MG63 (cell line): ENCODE measurements around the gene ARHGEF12. TPM values are rescaled to one million over a fixed set of nuclear protein-coding genes. Genes with fewer than 3 reads are reported as not detected.

Experiments used
- DNase-seq: peaks from one replicate; pipeline ENCODE4 v3.0.0-alpha.2; 2020
- H3K27me3 ChIP-seq: fragments of 250-450 bp; sonication (Bioruptor Pico); 2 replicates; pipeline ENCODE4 v1.5.1; 2020; ENCODE audit warnings: mild to moderate bottlenecking, moderate library complexity
- H3K36me3 ChIP-seq: fragments of 250-450 bp; sonication (Bioruptor Pico); 2 replicates; pipeline ENCODE4 v1.5.1; 2020; ENCODE audit warnings: mild to moderate bottlenecking, moderate library complexity
- H3K4me3 ChIP-seq: fragments of 250-450 bp; sonication (Bioruptor Pico); 2 replicates; pipeline ENCODE4 v1.5.1; 2020; ENCODE audit warnings: mild to moderate bottlenecking, moderate library complexity
- H3K9me3 ChIP-seq: fragments of 250-450 bp; sonication (Bioruptor Pico); 2 replicates; pipeline ENCODE4 v1.5.1; 2020; ENCODE audit warnings: mild to moderate bottlenecking, moderate library complexity
- total RNA-seq: library from RNA; depleted of rRNA; stranded (reverse); fragments of >200 nt; shearing (Covaris generic); gene quantifications from 2 replicates; pipeline ENCODE4 v1.2.3, GENCODE V29; 2014; ENCODE audit warnings: low replicate concordance

Gene ARHGEF12
- total RNA-seq, 1 experiment from 2014 or later, result 28.1 TPM

DNA sequence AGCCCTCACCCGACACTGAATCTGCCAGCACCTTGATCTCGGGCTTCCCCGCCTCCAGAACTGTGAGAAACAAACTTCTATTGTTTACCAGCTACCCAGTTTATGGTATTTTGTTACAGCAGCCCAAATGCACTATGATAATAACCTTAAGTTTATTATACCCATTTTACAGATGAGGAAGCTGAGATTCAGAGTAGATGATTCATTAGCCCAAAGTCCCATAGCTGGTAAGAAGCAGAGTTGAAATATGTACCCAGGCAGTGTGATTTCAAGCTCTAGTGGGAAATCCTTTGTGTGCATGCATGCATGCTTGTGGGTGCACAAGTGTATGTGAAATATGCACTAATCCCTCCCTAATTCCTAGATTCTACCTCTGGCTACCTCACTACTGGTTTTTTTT is 183.3 kb downstream of the ARHGEF12 start:
- no peak for DNase-seq
- Histone ChIP-seq H3K36me3 (no peaks in the 10 kb centered on the region), H3K9me3 (no peaks in the 10 kb centered on the region), H3K4me3 (no peak overlapping the region), H3K27me3 (no peaks in the 10 kb centered on the region)

DNA sequence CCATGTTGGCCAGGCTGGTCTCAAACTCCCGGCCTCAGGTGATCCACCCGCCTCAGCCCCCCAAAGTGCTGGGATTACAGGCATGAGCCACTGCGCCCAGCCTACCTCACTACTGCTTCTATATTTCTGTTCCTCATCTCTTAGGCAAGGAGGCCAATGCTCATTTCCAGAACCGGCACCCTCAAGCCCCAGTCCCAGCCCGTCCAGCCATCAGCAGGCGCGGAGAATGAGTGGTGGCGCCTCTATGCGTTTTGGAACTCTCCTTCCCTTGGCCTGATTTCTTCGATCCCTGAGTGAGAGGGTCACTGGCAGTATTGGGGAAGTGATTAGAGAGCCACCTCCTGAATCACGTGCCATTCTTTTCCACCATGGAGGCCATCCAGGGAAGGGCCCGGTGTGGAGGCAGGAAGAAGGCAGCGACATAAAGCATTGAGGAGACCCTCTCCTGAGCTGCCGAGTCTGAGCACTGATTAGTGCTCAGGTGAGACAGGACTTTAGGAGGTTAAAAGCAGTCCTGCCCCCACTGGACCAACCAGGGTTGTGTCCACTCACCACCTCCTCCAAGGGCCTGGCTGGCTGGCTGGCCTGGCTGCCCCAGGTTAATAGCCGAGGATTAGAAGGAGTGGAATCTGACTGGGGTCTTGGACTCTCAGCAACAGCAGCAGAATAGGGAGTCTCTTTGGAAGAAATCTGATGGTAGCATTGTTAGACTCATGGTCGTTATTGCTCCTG is 184.0 kb downstream of the ARHGEF12 start:
- no peaks in the 10 kb centered on the region for H3K36me3 ChIP-seq
- DNase-seq, result no peak
- no peaks in the 10 kb centered on the region for H3K9me3 ChIP-seq

DNA sequence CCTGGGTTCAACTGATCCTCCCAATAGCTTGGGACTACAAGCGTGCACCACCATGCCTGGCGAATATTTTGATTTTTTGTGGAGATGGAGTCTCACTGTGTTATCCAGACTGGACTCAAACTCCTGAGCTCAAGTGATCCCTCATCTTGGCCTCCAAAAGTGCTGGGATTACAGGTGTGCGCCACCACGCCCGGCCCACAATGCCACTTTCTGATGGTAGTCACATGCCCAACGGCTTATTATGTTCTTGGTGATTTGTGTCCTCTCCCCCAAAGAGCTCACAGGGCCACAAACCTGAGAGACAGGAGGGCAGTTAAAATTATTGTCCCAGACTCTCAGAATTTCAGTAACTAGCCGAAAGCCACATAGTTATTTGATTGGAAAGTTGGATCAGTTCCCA is 185.0 kb downstream of the ARHGEF12 start:
- H3K9me3 ChIP-seq, result no peaks in the 10 kb centered on the region
- H3K4me3 ChIP-seq, result no peak overlapping the region
- no peak for DNase-seq
- no peaks in the 10 kb centered on the region for H3K36me3 ChIP-seq
- no peaks in the 10 kb centered on the region for H3K27me3 ChIP-seq

More for the DNA sequence above, 184.0 kb downstream of the ARHGEF12 start:
- H3K4me3 ChIP-seq, result no peak overlapping the region
- H3K27me3 ChIP-seq, result no peaks in the 10 kb centered on the region

DNA sequence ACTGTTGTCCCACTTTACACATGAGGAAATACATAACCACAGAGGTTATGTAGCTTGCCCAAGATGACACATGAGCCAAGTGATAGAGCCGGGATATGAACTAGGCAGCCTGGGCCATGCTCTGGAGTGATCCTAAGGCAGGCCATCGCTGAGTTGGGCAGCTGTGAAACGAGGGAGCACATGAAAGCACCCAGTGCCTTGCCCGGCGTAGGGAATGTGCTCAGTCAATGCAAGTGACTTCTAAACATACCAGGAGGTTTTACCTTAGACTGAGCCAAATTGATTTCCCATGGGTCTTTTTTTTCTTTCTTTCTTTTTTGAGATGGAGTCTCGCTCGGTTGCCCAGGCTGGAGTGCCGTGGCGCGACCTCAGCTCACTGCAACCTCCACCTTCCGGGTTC is 185.8 kb downstream of the ARHGEF12 start:
- Histone ChIP-seq H3K4me3 (no peak overlapping the region), H3K9me3 (no peaks in the 10 kb centered on the region), H3K36me3 (no peaks in the 10 kb centered on the region), H3K27me3 (no peaks in the 10 kb centered on the region)
- no peak for DNase-seq

DNA sequence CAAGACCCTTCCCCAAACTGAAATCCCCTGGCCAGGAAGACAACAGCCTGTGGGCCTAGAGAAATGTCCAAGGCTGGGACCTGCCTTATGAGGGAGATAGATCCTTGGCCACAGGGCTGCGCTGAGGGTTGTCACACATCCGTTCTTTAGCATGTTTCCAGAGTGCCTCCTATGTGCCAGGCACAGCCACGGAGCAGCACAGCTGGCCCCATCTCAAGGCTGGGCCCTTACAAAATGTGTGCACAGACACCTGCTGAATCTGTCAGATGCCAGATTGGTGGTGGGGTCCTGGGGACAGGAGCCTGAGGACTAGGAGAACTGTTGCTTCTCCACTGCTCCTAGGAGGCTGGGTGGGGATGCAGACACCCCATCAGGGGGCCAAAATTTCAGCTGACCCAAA is 186.5 kb downstream of the ARHGEF12 start:
- Histone ChIP-seq H3K36me3 (no peaks in the 10 kb centered on the region), H3K27me3 (no peaks in the 10 kb centered on the region), H3K9me3 (no peaks in the 10 kb centered on the region), H3K4me3 (no peak overlapping the region)
- no peak for DNase-seq

DNA sequence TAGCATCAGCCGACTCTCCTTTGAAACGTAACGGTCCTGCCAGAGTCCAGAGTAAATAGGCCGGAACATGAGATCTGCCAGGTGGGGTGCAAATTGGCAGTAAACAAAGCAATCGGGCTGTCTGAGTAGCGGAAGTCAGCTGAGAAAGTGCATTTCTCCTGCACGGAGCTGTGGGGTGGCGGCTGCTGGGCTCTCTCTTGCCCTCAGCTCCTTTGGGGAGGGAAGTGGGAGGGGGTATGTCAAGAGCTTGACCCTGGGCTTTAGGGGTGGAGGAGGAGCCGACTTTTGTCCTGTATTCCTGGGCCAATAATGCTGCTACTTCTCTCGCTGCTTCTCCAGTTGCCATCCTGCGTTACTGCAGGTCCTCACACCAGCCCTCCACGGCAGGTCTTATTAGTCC is 187.0 kb downstream of the ARHGEF12 start:
- H3K36me3 ChIP-seq, result no peaks in the 10 kb centered on the region
- no peak for DNase-seq
- no peaks in the 10 kb centered on the region for H3K9me3 ChIP-seq
- H3K4me3 ChIP-seq, result no peak overlapping the region
- H3K27me3 ChIP-seq, result no peaks in the 10 kb centered on the region

DNA sequence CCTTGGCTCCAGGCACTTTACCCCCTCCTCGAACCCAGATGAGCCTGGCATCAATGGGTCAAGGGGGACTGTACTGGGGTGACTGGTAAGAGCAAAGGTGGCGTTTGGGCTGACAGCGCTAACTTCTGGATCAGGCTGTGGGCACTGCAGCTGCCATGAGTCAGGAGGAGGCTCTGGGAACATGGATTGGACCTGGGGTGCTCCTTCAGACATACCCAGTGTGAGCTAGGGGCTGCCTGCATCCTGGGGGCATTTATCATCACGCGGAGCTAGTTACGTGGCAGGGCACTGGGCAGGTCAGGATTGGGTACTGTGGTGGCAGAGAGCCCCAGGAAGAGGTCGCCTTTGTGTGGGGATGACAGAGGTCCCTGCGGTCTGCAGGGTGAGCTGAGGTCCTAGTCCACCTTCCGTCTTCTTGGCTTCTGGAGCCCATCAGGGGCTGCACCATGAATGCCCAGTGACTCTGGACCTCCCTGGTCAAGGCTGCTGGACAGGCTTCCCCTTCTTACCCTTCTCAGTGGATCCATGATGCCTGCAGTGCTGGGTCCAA is 188.4 kb downstream of the ARHGEF12 start:
- Histone ChIP-seq H3K4me3 (no peak overlapping the region), H3K27me3 (no peaks in the 10 kb centered on the region)

DNA sequence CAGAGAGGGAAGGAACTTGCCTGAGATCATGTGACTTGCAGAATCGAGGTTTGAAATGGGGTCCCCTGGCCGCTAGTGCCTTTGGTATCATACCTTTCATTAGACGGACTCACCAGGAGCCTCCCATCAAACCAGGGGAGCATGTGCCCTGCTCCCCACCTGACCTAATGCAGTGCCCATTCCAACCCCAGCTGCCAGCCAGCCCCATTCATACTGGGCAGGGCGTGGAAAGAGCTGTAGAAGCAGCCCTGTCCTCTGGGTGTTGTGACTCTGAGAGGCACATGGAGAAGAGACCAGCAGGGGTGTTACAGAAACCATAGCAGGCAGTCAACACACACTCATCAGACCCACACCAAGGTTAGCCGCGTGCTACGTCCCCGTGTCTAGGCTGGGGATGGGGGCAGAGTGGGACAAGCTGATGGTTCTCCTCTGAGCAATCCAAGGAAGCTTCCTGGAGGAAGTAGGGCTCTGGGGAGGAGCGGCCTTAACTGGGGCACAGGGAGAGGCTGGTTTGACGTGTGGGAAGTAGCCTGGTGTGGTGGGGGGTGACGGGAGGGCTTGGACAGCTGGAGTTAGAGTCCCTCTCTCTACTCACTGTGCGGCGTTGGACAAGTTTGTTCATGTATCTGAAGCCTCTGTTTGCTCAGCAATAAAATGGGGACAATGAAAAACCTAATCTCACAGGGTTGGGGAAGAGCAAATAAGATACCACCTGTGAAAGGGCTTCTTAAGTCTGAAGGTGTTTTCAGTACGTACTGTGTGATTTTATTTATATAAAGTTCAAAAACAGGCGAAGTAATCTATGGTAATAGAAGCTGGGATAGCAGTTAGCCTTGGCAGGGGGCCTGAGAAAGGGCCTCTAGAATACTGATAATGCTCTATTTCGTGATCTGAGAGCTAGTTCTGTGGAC is 189.3 kb downstream of the ARHGEF12 start:
- H3K9me3 ChIP-seq, result no peaks in the 10 kb centered on the region
- no peak overlapping the region for H3K4me3 ChIP-seq
- H3K27me3 ChIP-seq, result no peaks in the 10 kb centered on the region
- no peaks in the 10 kb centered on the region for H3K36me3 ChIP-seq
- DNase-seq, result no peak

More for the DNA sequence above, 188.4 kb downstream of the ARHGEF12 start:
- no peak for DNase-seq
- Histone ChIP-seq H3K9me3 (no peaks in the 10 kb centered on the region), H3K36me3 (no peaks in the 10 kb centered on the region)

DNA sequence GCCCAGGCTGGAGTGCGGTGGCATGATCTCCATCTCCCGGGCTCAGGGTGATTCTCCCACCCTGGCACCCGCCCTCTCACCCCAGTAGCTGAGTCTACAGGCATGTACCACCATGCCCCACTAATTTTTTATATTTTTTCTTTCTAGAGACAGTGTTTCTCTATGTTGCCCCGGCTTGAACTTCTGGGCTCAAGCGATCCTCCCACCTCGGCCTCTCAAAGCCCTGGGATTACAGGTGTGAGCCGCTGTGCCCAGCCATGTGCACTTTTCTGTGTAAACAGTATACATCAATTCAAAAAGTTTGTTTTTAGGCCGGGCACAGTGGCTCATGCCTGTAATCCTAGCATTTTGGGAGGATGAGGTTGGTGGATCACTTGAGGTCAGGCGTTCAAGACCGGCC is 190.0 kb downstream of the ARHGEF12 start:
- DNase-seq, result no peak

DNA sequence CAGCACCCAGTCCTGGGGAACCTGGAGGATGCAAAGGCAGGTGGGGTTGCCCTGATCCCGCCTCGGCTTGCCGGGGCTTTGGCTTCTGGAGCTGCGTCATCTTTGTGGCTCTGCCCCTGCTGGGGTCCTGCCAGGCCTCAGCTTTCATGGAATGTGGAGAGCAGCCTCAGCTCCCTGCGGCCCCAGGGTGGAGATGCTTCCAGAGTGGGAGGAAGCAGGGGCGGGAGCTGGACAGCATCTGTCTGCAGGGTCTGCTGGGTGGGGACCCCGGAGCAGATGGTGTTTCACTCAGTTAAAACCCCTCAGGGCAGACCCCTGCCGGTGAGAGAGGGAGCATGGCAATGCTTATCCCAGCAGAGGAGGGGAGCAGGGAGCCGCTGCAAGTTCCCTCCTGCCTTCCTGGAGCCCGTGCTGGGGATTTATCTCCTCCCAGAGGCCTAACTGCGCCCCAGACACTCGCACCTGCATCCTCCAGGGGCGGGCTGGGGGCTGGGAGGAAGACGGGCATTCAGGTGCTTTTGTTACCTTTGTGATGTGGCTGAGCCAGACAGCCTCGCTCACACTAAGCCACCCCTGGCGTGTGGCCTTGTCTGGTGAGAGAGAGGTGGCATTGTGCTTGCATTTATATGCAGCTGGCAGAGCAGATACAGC is 191.0 kb downstream of the ARHGEF12 start:
- Histone ChIP-seq H3K9me3 (no peaks in the 10 kb centered on the region), H3K4me3 (no peak overlapping the region), H3K27me3 (no peaks in the 10 kb centered on the region), H3K36me3 (no peaks in the 10 kb centered on the region)
- DNase-seq, result peak; percentile 43

More for the DNA sequence above, 190.0 kb downstream of the ARHGEF12 start:
- Histone ChIP-seq H3K4me3 (no peak overlapping the region), H3K27me3 (no peaks in the 10 kb centered on the region), H3K9me3 (no peaks in the 10 kb centered on the region), H3K36me3 (no peaks in the 10 kb centered on the region)

DNA sequence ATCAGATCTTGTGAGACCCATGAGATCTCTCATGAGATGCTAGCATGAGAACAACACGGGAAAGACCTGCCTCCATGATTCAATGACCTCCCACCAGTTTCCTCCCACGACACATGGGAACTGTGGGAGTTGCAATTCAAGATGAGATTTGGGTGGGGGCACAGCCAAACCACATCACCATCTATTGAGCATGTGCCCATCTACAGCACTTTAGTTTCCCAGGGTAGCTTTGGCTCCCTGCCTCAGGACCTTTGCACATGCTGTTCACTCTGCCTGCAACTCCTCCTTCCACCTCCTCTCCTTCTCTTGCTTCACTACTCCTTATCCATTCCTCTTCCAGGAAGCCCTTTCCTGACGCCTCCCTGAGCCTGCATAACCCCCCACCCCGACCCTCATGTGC is 192.5 kb downstream of the ARHGEF12 start:
- DNase-seq, result no peak
- H3K36me3 ChIP-seq, result no peaks in the 10 kb centered on the region
- H3K4me3 ChIP-seq, result no peak overlapping the region
- H3K9me3 ChIP-seq, result no peaks in the 10 kb centered on the region
- H3K27me3 ChIP-seq, result no peaks in the 10 kb centered on the region

DNA sequence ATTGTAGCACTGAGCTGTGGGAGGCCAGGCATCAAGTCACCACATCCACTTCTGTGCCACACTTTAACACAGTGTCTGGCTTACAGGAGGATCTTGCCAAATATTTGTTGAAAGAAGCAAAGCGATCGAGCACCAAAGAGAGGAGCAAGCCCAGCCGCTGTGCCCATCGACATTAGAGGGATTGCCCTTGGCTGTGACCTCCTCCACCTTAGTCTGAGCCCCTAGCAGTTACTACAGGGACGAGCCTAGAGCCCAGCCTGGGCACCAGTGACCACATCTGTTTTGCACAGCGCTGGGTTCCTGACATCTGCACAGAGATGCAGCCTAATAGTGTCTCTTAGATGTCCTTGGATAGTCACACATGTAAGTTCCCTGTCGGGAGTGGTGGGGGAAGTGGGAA is 193.0 kb downstream of the ARHGEF12 start:
- Histone ChIP-seq H3K9me3 (no peaks in the 10 kb centered on the region), H3K4me3 (no peak overlapping the region), H3K27me3 (no peaks in the 10 kb centered on the region), H3K36me3 (no peaks in the 10 kb centered on the region)
- DNase-seq, result no peak

DNA sequence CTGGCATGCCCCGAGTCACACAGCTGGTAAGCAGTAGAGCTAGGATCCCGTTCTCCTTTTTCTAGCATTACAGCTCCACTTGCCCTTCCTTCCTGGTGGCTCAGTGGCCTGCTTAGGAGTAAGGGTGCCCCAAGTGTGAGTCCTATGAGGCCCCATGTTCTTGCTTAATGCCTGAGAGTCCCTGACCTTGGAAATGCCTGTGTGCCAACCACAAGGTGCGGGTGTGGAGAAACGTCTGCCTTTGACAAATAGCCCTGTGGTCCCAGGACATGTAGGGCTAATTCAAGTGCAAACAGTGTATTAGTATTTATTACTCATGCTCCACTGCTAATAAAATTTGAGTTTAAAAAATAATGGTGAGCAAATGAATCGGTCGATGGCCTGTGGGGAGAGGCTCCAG is 193.7 kb downstream of the ARHGEF12 start:
- DNase-seq, result no peak
- no peaks in the 10 kb centered on the region for H3K9me3 ChIP-seq
- no peaks in the 10 kb centered on the region for H3K36me3 ChIP-seq
- H3K4me3 ChIP-seq, result no peak overlapping the region
- H3K27me3 ChIP-seq, result no peaks in the 10 kb centered on the region

DNA sequence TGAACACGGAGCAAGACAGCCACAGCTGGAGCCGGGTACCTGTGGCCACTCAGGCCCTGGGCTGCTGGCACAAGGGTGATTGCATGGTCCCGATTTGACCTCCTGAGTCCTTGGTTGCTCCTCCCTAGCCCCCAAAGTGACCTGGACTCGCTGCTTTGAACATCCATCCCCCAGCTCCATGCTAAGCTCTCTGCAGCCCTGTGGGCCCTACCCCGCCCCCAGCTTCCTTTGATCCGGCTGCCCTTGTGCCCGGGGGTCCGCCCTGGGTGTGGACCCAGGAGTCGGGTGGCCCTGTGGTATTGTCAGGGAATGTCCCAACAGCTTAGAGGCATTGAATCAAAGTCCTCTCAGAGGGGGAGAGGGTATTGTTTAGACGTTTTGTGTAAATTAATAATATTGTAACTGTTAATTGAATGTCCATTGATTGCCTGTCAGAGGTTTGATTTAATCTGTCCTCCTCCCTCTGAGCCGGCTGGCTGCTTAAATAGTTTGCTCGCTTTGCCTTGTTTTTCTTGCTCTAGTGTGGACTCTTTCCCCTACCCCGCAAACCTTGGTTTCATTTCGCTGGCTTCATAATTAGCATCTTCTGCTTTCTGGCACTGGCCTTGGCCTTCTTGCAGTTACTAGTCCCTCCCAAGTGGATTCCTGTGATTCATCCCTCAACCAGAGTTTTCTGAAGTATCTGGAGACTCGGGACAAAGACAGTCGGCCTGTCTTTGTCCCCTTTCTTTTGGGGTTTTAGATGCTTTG is 196.0 kb downstream of the ARHGEF12 start:
- Histone ChIP-seq H3K9me3 (no peaks in the 10 kb centered on the region), H3K27me3 (no peaks in the 10 kb centered on the region), H3K36me3 (no peaks in the 10 kb centered on the region), H3K4me3 (no peak overlapping the region)
- DNase-seq, result peak; percentile 36

DNA sequence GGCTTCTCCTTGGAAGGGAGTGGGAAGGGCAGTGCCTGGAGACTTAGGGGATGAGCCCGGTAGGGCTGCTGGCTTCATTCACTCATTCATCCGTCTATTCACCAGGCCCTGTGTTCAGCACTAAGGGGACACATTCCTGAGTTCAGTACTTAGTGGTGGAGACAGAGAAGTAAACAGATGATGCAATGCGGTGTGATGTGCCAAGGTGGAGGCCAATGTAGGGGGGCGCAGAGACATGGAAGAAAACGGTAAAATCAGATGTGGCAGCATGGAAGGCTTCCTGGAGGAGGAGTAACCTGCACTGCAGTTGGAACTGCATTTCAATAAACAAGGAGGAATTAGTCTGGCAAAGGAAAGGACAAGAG is 196.6 kb downstream of the ARHGEF12 start:
- no peaks in the 10 kb centered on the region for H3K9me3 ChIP-seq
- H3K27me3 ChIP-seq, result no peaks in the 10 kb centered on the region
- DNase-seq, result no peak
- no peak overlapping the region for H3K4me3 ChIP-seq
- H3K36me3 ChIP-seq, result no peaks in the 10 kb centered on the region

DNA sequence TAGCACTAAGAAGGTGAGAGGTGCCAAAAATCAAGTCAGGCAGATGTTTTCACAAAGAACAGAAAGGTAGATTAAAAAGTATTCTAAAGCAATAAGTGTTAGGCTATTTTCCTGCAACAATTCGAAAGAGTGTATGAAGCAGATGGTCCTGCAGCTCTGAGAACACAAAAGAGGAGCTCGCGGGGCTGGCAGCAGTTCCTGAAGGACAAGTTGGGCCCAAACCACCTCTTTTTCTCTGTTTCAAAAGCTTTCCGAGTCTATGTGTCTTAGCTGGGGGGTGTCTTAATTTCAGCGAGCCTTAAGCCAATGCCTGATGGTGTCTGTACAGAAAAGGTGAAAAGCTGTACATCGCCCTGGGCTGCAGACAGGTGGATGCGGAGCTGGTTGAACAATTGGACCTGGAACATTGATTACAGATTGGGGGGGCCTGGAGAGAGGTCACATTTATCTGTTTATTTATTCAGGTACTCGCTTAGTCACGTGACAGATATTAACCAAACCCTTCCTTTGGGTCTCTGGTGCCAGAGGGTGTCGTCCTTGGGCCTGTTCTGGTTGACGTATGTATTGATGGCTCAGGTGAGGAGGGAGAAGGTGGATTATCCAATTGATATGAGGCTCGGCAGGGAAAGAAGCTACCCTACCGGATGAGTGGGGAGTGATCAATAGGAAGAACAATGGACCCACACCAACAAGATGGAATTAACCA is 200.0 kb downstream of the ARHGEF12 start:
- Histone ChIP-seq H3K36me3 (no peaks in the 10 kb centered on the region), H3K27me3 (no peaks in the 10 kb centered on the region), H3K4me3 (no peak overlapping the region), H3K9me3 (no peaks in the 10 kb centered on the region)
- DNase-seq, result no peak
